ENCODE results near the gene DCAF11.

Gene DCAF11

GRCh38 chr14:24114532-24115421 lies at the start of gene DCAF11, which contains the start of gene NRL:
Gene DCAF11 (plus strand): TSS chr14:24114777. CDS start chr14:24115595, 818 bp downstream.
Gene NRL (minus strand): TSS chr14:24114949. CDS start chr14:24082848, 32,101 bp downstream.
- in situ Hi-C loops (cut with HindIII; ENCODE audit: low sequenced_read_pairs): no loop called here

- in situ Hi-C loops (cut with HindIII; ENCODE audit: low sequenced_read_pairs): no loop called here
Observed at GRCh38 chr14:24064856-24065255, 49.7 kb upstream of the DCAF11 start.

- in situ Hi-C loops (cut with HindIII; ENCODE audit: low sequenced_read_pairs): no loop called here
Observed at GRCh38 chr14:24065408-24065807, 49.2 kb upstream of the DCAF11 start.

DNA sequence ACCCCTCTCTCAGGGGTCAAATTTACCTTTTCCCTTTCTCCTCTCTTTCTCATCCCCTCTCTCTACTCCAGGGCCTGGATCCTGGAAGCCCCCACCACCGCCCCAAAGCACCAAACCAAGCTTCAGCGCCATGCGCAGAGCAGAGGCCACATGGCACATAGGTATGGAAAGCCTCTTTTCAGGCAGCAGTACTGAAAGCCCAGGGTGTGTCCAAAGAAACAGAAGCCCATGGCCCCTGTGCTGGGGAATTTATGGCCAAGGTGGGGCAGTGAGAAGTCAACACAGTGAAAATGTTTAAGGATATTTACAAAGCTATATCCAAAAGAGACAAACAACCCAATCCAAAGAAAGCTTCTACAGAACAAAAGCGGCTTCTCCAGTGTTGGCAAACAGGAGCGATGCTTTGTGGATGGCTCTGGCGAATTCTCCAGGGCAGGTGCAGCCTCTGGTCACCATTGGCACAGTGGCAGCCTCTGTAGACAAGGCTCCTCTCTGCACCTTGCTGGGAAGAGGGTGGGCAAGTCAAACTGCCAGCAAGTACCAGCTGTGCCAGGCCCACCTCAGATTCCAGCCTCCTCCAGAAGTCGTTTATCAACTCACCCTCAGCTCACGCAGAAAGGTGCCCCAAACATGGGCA lies 48.0 kb upstream of the DCAF11 start:
- in situ Hi-C loops (cut with HindIII; ENCODE audit: low sequenced_read_pairs): no loop called here

DNA sequence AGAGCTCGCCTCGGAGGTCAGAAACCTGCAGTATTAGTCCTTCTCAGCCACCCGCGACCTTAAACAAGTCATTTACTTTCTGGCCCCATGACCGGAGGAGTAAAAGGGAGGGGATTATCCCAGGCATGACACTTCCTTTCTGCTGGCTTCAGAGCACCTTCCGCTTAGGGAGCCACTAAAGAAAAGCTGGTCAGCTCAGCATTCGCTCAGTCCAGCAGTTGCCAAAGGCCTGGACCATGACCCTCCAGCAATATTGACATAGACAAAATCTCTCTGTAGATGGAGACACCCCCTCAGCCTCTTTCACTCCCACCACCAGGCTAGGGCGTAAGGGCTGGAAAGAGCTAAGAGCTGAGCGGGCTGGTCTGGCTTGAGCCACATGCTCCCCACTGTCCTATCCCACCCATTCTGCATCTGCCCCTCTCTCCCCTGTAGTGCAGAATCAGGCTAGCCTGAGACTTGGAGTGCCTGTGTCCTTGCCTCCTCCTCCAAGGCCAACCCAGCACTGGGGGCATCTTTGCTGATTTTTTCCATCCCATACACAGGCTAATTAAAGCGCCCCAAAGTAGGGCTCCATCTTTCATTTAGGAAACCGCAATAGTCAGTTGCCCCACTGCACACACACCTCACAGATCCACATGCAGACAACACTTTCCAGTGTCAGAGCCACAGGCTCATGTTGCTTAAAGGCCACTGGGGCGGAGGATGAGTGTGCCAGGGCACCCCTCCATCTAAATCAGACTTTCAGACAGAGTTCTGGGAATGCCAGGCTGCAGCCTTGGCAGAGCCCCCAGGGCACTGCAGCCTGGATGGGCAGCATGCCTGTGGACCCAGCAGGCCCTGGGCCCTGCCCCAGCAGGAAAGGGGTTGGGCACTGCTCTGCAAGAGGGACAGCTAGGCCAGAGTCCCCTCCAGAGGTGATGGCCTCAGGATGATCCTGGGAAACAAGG lies 47.2 kb upstream of the DCAF11 start:
- in situ Hi-C loops (cut with HindIII; ENCODE audit: low sequenced_read_pairs): no loop called here

DNA sequence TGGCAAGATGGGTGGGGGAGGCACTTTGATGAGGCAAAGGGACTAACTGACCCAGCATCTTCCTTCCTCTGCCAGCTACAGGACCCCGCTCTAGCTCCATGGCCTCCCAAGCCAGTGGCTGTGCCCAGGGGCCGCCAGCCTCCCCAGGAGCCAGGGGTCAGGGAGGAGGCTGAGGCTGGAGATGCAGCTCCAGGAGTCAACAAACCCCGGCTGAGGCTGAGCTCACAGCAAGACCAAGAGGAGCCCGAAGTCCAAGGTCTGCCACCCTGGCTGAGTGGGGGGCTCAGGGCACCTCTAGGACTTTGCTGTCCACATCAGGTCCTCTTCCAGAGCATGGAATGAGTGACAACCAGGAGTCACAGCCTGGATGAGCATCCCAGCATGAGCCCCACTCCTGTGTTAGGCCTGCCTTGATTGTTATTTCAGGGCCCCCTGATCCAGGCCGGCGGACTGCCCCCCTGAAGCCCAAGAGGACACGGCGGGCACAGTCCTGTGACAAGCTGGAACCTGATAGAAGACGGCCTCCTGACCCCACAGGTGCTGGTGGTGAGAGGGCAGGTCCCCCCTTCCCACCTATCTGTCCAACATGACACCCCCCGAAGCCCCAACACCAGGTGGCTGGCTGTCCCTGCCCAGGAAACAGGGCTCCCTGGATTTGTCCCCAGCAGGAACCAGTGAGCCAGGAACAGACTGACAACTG lies 45.7 kb upstream of the DCAF11 start:
- in situ Hi-C loops (cut with HindIII; ENCODE audit: low sequenced_read_pairs): no loop called here

DNA sequence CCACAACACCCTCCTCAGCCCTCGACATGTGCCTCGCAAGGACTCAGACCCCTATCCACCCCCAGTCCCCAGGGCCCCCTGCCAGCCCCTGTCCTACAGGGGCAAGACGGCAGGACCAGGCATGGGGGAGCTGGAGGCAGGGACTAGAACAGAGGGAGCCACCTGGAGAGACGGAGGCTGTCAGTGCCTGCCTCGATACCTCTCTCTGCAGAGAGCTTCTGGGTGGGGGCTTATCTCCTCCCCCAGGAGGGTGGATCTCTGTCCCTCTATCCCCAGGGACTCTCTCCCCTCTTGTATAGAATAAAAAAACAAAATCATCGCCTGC lies 45.2 kb upstream of the DCAF11 start:
- in situ Hi-C loops (cut with HindIII; ENCODE audit: low sequenced_read_pairs): no loop called here

- in situ Hi-C loops (cut with HindIII; ENCODE audit: low sequenced_read_pairs): no loop called here
Observed at GRCh38 chr14:24070285-24071143, 44.1 kb upstream of the DCAF11 start.

DNA sequence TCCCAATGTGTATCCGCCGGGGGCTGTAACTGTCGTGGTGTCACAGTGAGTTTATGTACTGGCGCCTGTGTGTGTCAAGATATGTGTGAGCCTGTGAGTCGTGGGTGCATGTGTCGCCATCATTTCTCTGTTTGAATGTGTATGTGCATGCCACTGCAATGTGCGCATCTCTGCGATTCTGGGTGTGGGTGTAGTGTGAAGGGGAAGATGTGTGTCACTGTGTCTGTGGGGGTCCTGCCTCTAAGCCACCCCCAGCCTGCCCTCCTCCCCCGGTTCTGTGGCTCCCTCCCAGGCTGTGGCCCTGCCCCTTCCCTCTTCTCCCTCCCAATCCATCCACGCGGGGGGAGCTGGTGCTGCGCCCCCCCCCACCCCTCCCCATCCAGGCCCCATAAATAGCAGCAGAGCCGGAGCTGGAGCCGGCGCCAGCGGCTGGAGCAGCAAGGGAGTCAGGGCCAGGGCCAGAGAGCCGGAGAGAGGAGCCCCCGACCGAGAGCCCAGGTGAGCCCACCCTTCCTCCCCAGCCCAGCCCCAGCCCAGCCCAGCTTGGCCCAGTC lies 43.4 kb upstream of the DCAF11 start, which contains the start of gene CPNE6:
CPNE6 (plus strand) TSS at position 419 of the 554 bp plus-strand sequence. CDS start 1,375 bp downstream, outside the sequence.
- in situ Hi-C loops (cut with HindIII; ENCODE audit: low sequenced_read_pairs): no loop called here

DNA sequence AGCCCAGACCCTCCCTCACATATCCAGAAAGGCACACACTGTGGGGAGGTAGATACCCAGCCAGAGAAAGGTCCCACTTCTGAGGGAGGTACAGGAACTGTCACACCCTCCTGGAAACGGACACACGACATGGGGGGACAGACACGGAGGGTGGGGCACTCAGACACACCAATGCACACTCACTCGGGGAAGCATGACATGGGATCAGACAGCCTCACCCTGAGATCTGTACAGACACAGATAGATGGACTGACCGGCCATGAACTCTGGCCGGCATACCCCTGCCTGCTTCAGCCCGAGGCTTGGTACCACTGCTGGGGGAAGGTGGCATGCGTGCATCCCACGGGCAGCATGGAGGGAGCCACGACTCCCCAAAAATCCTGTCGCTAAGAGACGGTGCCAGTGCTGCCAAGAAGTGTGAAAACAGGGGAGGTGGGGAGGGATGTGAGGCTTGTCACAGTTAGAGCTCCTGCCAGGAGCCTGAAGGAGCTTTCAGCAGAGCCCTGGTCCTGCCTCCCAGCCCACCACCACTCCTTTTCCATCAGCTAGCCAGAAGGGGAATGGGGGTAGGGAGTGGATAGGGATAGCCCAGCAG lies 42.6 kb upstream of the DCAF11 start:
- in situ Hi-C loops (cut with HindIII; ENCODE audit: low sequenced_read_pairs): no loop called here

GRCh38 chr14:24072436-24072835 lies 42.1 kb upstream of the DCAF11 start:
- in situ Hi-C loops (cut with HindIII; ENCODE audit: low sequenced_read_pairs): no loop called here

GRCh38 chr14:24072881-24073877 lies 41.4 kb upstream of the DCAF11 start:
- in situ Hi-C loops (cut with HindIII; ENCODE audit: low sequenced_read_pairs): no loop called here

DNA sequence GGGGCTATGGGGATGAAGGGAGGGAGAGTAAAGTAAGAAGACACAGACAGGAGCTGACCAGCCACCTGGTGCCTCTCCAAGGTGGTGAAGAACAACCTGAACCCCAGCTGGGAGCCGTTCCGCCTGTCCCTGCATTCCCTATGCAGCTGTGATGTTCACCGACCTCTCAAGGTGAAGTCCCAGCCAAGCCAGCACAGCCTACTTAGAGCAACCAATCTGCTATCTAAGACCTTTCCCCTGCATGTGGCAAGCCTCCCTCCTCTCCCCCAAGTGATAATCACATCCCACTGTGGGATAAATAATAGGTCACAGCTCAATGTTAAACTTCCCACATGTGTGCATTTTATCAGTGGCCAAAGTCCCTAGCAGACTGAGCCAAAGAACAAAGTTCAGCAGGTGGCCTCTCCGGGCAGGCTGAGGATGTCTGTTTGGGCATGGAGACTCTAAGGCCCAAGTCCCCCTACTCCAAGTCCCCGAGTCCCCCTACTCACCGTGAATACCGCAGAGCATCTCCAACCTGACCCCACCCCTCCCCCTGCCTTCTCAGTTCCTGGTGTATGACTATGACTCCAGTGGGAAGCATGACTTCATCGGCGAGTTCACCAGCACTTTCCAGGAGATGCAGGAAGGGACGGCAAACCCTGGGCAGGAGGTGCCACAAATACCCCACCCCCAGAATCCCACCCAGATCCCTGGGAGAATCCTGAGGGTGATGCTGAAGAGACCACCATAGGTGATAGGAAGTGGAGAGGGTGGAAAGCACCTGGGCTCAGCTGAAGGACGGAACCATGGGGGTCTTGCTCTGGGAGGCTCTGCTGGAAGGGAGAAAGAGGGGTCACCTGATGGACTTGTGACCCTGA lies 39.7 kb upstream of the DCAF11 start:
- in situ Hi-C loops (cut with HindIII; ENCODE audit: low sequenced_read_pairs): no loop called here

GRCh38 chr14:24075485-24076301 lies 38.9 kb upstream of the DCAF11 start:
- in situ Hi-C loops (cut with HindIII; ENCODE audit: low sequenced_read_pairs): no loop called here

DNA sequence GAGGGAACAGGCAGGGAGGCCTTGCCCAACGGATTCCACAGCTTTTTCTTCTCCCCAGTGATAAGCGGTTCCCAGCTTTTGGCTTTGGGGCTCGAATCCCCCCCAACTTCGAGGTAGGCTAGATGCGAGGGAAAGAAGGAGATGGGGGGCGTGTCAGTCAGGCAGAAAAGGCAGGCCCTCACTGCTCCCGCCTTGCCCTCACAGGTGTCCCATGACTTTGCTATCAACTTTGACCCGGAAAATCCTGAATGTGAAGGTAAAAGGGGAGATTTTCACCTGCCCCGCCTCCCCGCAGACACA lies 38.3 kb upstream of the DCAF11 start:
- in situ Hi-C loops (cut with HindIII; ENCODE audit: low sequenced_read_pairs): no loop called here

- in situ Hi-C loops (cut with HindIII; ENCODE audit: low sequenced_read_pairs): no loop called here
Observed at GRCh38 chr14:24077086-24077485, 37.5 kb upstream of the DCAF11 start.

All from endothelial cell of hepatic sinusoid (primary cell).